Kasumi-1 (cell line): ENCODE results near the gene WWOX.

Experiments used
- DNase-seq, 2 experiments: peaks; one replicate each; lab custom pipeline; 2025; lab: John Stamatoyannopoulos, UW

The WWOX gene

GRCh38 chr16:78994135-78994745 is 894.8 kb downstream of the WWOX start:
- no peak for DNase-seq

- no peak for DNase-seq
These were observed 896.0 kb downstream of the WWOX start for GRCh38 chr16:78995441-78995840.

GRCh38 chr16:78996790-78997189 is 897.3 kb downstream of the WWOX start:
- DNase-seq: no peak

DNA sequence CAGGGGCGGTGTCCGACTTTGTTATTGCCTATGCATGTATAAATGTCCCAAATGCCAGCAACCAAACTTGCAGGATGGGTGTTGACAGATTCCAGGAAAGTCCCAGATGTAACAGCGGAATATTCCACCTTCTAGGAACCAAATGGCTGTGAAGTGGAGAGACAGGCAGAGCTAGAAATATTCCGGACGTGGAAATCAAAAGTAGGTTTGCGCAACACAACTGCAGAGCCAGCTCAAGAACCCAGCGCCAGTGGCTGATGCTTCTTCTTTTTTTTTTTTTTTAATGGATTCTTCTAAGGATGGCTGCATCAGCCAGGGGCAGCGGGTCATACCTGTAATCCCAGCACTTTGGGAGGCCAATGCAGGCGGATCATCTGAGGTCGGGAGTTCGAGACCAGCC is 899.4 kb downstream of the WWOX start:
- DNase-seq: no peak

DNA sequence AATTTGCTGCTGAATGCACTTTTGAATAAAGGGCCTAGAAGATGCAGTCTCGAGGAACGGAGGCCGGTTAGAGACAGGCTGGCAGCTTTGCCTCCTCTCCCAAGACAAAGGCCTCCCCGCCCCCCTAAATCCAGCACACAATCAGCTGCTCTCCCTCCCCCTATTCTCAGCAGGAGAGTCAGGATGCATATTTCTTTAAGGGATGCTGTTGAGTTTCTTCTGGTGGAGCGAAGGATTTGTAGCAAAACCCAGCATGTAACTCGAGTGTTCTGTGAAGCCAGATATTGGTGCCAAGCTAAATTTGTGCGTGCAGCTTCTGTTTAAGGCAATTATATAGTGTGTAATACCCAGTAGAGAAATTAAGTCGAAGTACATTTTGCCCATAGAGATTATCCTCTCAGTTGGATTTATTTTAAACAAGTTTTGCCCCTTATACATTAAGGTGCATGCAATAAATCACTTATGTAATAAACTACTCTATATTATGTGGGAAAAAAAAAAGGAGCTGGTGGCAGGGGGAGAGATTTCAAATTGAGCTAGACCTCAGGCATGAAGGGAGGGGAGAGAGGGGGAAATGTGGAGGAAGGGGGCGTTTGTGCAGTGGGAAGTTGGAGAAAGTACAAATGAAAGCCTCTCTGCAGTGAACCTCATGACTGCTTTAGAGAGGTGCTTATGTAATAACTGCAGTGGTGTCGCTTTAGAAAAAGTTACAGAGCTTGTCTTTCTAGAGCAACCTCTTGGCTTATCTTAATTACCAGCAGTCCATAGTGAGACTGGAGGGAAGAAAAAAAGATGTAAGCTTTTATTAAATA is 901.9 kb downstream of the WWOX start:
- DNase-seq: no peak

DNA sequence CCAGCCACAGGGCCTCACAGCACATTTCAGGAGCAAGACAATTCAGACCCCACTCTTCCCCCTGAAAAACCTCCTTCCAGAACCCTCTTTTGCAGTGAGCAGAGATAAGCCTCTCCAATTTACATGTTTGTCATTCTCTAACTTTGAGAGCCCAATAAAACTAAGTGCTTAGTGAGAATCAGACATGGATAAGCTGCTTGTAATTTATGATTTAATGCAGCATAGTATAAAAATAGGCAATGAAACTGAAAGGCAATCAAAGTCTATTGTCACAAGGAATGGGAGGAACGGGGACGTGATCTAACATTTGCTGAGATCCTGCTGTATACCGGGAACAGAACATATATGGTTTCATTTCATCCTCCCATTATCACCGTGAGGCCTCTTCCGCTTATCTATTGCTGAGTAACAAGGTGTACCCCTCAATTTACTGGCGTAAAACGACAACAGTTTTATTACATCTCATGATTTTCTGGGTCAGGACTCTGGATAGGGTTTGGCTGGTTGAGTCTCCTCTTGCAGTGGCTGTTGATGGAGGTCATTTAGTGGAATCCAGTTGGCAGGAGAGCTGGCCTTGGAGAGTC is 903.7 kb downstream of the WWOX start:
- DNase-seq: no peak

GRCh38 chr16:79004309-79004708 is 904.9 kb downstream of the WWOX start:
- DNase-seq: no peak

- DNase-seq: no peak
These were observed 905.6 kb downstream of the WWOX start for GRCh38 chr16:79005096-79005495.

- no peak for DNase-seq
These were observed 906.8 kb downstream of the WWOX start for GRCh38 chr16:79006206-79006605.

DNA sequence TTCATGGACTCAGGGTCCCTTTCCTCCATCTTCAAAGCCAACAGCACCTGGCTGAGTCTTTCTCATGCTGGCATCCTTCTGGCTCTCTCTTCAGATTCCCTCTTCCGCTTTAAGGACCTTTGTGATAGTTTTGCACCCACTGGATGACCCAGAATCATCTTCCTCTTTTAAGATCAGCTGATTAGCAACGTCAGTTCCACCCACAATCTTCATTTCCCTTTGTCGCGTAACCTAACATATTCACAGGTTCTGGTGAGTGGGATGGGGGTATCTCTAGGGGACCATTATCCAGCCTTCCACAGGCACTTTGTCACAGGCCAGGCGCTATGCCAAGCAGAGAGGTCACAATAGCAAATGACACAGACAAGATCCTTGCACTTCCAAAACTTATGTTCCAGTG is 907.3 kb downstream of the WWOX start:
- no peak for DNase-seq

DNA sequence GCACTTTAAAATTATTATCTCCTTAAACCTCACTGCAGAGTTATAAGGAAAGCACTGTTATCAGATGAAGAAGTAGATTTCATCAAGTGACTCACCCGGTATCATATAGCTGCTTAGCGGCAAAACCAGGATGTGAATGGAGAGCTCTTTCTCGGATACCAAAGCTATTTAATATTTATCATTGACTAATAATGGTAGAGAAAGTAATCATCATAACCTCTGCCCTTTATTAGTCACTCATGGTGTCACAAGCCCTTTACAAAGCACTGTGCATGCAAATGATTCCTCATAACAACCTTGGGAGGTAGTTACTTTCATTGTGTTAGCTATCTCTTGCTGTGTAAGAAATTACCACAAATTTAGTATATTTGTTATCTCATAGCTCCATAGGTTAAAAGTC is 908.2 kb downstream of the WWOX start:
- no peak for DNase-seq

- no peak for DNase-seq
These were observed 908.8 kb downstream of the WWOX start for GRCh38 chr16:79008036-79008868.

- no peak for DNase-seq
These were observed 909.4 kb downstream of the WWOX start for GRCh38 chr16:79008869-79009179.

DNA sequence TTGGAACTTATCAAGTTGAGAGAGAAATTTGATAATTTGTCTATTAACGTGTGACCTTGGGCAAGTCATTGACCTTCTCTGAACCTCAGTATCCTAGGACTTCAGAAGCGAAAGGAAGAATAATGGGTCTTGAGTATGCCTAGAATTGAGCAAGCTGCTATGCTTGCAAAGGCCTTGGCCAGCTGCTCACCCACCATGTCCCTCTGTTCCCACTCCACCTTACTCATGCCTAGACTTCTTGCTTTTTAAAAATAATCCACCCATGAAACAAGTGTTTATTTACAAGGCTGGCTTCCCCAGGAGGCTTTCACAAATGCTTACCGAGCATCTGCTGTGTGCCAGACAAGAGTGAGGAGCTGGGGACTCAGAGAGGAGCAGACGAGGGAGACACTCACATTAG is 910.4 kb downstream of the WWOX start:
- DNase-seq: no peak

GRCh38 chr16:79011282-79011681 is 911.8 kb downstream of the WWOX start:
- DNase-seq: no peak

DNA sequence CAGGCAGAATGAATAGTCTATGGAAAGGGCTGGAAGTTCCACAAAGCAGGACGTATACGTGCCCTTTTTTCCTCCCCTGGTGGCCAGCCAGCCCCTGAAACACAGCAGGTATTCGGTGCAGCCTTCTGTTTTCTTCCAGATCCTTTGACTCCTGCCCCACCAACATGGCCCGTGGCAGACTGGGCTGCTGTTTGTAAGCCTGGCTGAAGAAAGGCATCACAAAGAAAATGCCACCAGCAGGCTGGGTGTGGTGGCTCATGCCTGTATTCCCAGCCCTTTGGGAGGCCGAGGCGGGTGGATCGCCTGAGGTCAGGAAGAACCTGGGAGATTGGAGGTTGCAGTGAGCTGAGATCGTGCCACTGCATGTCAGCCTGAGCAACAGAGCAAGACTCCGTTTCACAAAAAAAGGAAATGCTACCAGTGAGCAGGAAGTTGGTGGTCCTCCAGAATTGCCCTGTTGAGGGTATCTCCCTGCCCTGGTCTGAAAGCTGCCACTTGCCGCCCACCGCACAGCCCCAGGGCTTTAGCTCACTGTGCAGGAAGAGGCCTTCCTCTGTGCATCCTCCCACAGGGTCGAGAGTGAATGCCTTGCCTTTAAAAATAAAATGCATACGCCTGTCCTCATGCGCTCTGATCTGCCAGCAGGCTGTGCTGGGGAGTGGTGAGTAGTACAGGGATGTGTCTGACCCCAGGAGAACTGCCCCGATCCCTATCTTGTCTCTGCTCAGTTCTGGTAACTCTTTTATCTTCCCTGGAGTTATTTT is 913.4 kb downstream of the WWOX start:
- peak; percentile 46 to 66 for DNase-seq

- DNase-seq: no peak
These were observed 914.6 kb downstream of the WWOX start for GRCh38 chr16:79013930-79014660.

GRCh38 chr16:79018650-79019429 is 919.4 kb downstream of the WWOX start:
- no peak for DNase-seq

GRCh38 chr16:79019431-79019830 is 920.0 kb downstream of the WWOX start:
- DNase-seq: no peak

DNA sequence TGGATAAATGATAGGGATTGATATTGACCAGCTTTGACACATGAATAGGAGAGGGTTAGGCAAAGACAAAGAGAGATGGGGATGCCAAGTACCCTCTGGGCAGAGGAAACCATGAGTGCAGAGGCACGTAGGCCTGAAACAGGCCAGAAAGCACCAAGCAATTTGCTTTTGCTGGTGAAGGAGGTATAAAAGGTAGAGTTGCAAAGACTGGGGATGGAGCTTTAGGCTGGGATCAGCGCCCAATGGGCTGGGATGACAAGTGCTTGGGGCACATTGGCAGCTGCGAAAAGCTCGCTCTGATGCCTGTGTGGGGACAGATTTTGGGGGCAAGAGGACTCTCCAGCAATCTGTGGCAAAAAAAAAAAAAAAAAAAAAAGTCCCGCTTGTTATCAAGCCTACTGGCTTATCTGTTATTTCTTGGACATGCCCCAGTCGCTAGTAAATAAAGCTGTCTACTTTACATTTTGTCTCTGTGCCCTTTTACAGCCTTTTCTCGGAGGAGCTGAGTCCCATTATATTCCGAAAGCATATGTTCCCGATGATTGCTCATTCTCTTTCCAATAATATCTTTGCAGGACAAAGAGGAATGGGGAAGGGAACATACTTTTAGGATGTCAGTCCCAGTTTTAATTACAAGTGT is 922.7 kb downstream of the WWOX start:
- no peak for DNase-seq
